ENCODE measurements around the gene PROCA1.
A peak's percentile ranks its signal among the peaks of the same experiment; 100 is the strongest.
"Not testable (repeated sequence)": the region's sequence is repeated elsewhere in the genome, so short reads cannot be mapped to it uniquely, and the experiment has no call there.

PROCA1 gene

GRCh38 chr17:28744104-28744971 lies 32.6 kb upstream of the PROCA1 start:
- no peak for DNase-seq (ENCODE audit: extremely low read depth in 1 of 2, low read depth in 1 of 2)

GRCh38 chr17:28743243-28744103 lies 31.8 kb upstream of the PROCA1 start, which contains the start of gene TRAF4:
TSS of gene TRAF4 (plus strand) at chr17:28744011. CDS start at chr17:28744113, 102 bp downstream.
- peak; percentile 71 to 74 for DNase-seq (ENCODE audit: extremely low read depth in 1 of 2, low read depth in 1 of 2)

- no peak for DNase-seq (ENCODE audit: extremely low read depth in 1 of 2, low read depth in 1 of 2)
Measured at GRCh38 chr17:28741358-28742349, 30.0 kb upstream of the PROCA1 start.

- DNase-seq (ENCODE audit: extremely low read depth in 1 of 2, low read depth in 1 of 2): no peak
Measured at GRCh38 chr17:28740406-28741357, 29.0 kb upstream of the PROCA1 start.

- peak in 1 of 2 donors; percentile 60 for DNase-seq (ENCODE audit: extremely low read depth in 1 of 2, low read depth in 1 of 2)
Measured at GRCh38 chr17:28738680-28739384, 27.1 kb upstream of the PROCA1 start.

- no peak for DNase-seq (ENCODE audit: extremely low read depth in 1 of 2, low read depth in 1 of 2)
Measured at GRCh38 chr17:28737770-28738679, 26.3 kb upstream of the PROCA1 start.

GRCh38 chr17:28737316-28737715 lies 25.6 kb upstream of the PROCA1 start:
- no peak for DNase-seq (ENCODE audit: extremely low read depth in 1 of 2, low read depth in 1 of 2)

- not testable (repeated sequence) for DNase-seq (ENCODE audit: extremely low read depth in 1 of 2, low read depth in 1 of 2)
Measured at GRCh38 chr17:28735913-28736769, 24.5 kb upstream of the PROCA1 start.

GRCh38 chr17:28735242-28735722 lies 23.6 kb upstream of the PROCA1 start:
- DNase-seq (ENCODE audit: extremely low read depth in 1 of 2, low read depth in 1 of 2): no peak

- DNase-seq (ENCODE audit: extremely low read depth in 1 of 2, low read depth in 1 of 2): no peak
Measured at GRCh38 chr17:28734712-28735241, 23.1 kb upstream of the PROCA1 start.

- DNase-seq (ENCODE audit: extremely low read depth in 1 of 2, low read depth in 1 of 2): no peak
Measured at GRCh38 chr17:28733346-28733745, 21.7 kb upstream of the PROCA1 start.

GRCh38 chr17:28729950-28730330 lies 18.3 kb upstream of the PROCA1 start:
- DNase-seq (ENCODE audit: extremely low read depth in 1 of 2, low read depth in 1 of 2): no peak

GRCh38 chr17:28728364-28729200 lies 16.9 kb upstream of the PROCA1 start, which contains the start of gene NEK8:
TSS of gene NEK8 (plus strand) at chr17:28728788. CDS start at chr17:28728814, 26 bp downstream.
- DNase-seq (ENCODE audit: extremely low read depth in 1 of 2, low read depth in 1 of 2): peak; percentile 92 to 96

- DNase-seq (ENCODE audit: extremely low read depth in 1 of 2, low read depth in 1 of 2): peak; percentile 79 to 89
Measured at GRCh38 chr17:28726627-28727491, 15.2 kb upstream of the PROCA1 start.
